CD4-positive, alpha-beta T cell treated with Interleukin-15 for 4 hours (primary cell): ENCODE results near the gene IFT43.

Experiments
- DNase-seq: peaks from one replicate; pipeline ENCODE4 v3.0.0-alpha.2; 2020; ENCODE audit warnings: low spot score

IFT43 gene

GRCh38 chr14:76080471-76080870 is 94.9 kb downstream of the IFT43 start:
- DNase-seq = no peak

- DNase-seq = no peak
Observed at GRCh38 chr14:76081642-76082041, 96.1 kb downstream of the IFT43 start.

- DNase-seq = no peak
Observed at GRCh38 chr14:76083796-76084765, 98.5 kb downstream of the IFT43 start.

GRCh38 chr14:76085358-76085757 is 99.8 kb downstream of the IFT43 start:
- no peak for DNase-seq

- no peak for DNase-seq
Observed at GRCh38 chr14:76086636-76087035, 101.1 kb downstream of the IFT43 start.

- no peak for DNase-seq
Observed at GRCh38 chr14:76088326-76088725, 102.8 kb downstream of the IFT43 start.

- DNase-seq = no peak
Observed at GRCh38 chr14:76088771-76089571, 103.4 kb downstream of the IFT43 start.

- no peak for DNase-seq
Observed at GRCh38 chr14:76089575-76089974, 104.0 kb downstream of the IFT43 start.

- DNase-seq = no peak
Observed at GRCh38 chr14:76090616-76091391, 105.2 kb downstream of the IFT43 start.

- no peak for DNase-seq
Observed at GRCh38 chr14:76093077-76093476, 107.5 kb downstream of the IFT43 start.

GRCh38 chr14:76096257-76096656 is 110.7 kb downstream of the IFT43 start:
- no peak for DNase-seq

GRCh38 chr14:76097547-76097946 is 112.0 kb downstream of the IFT43 start:
- no peak for DNase-seq

- DNase-seq = no peak
Observed at GRCh38 chr14:76098047-76098446, 112.5 kb downstream of the IFT43 start.

GRCh38 chr14:76098916-76099675 is 113.5 kb downstream of the IFT43 start:
- DNase-seq = no peak

- no peak for DNase-seq
Observed at GRCh38 chr14:76100236-76100635, 114.7 kb downstream of the IFT43 start.

- no peak for DNase-seq
Observed at GRCh38 chr14:76101391-76102379, 116.1 kb downstream of the IFT43 start.

GRCh38 chr14:76104802-76105355 is 119.3 kb downstream of the IFT43 start:
- no peak for DNase-seq

GRCh38 chr14:76106188-76106587 is 120.6 kb downstream of the IFT43 start:
- no peak for DNase-seq

- no peak for DNase-seq
Observed at GRCh38 chr14:76109087-76109880, 123.7 kb downstream of the IFT43 start.
